Endothelial cell of umbilical vein (primary cell): ENCODE measurements around the gene NRXN3. TPM values are rescaled to one million over a fixed set of nuclear protein-coding genes. Genes with fewer than 3 reads are reported as not detected.
A peak's percentile ranks its signal among the peaks of the same experiment; 100 is the strongest.

Experiments used
- BruUV-seq: library from RNA; stranded (reverse); fragments of 400-500 nt; replicated peaks from 2 replicates; lab custom pipeline; 2021; lab: Mats Ljungman, UMichigan
- CTCF ChIA-PET: fragments of 300-600, 350-600 bp; sonication (Branson Sonifier 250); formaldehyde crosslinking; loops from one replicate; lab custom pipeline; 2021; ENCODE audit warnings: antibody characterized with exemption, inconsistent platforms; lab: Charles Lee
- POLR2A ChIA-PET: fragments of 300-600, 350-600 bp; sonication (Branson Sonifier 250); formaldehyde crosslinking; loops from one replicate; lab custom pipeline; 2021; ENCODE audit warnings: antibody characterized with exemption, inconsistent platforms; lab: Charles Lee
- DNase-seq: peaks from one replicate; pipeline ENCODE4 v3.0.0-alpha.2; 2011; ENCODE audit warnings: low read depth, low spot score
- FAIRE-seq: peaks from 2 replicates; lab custom pipeline; 2011; peaks lifted over from hg19 to GRCh38; lab: Jason Lieb, UNC
- H2AFZ ChIP-seq: 2 replicates; pipeline ENCODE4 v1.6.0; 2012; ENCODE audit warnings: low read depth, low read length, control low read depth, inconsistent platforms
- H3K27ac ChIP-seq: 2 replicates; pipeline ENCODE4 v1.5.1; 2011; ENCODE audit warnings: low read depth, mild to moderate bottlenecking, control low read depth, low read length, moderate library complexity; ENCODE audit not compliant: insufficient read depth
- H3K27me3 ChIP-seq, 2 experiments: 2 replicates each; pipeline versions ENCODE4 v1.6.0 to v1.6.1; 2011; ENCODE audit warnings: low read length in 2 of 2, mixed read lengths in 1 of 2; ENCODE audit not compliant: control insufficient read depth in 2 of 2, insufficient read depth in 2 of 2
- H3K36me3 ChIP-seq, 2 experiments: 2 replicates in 1 of 2; 3 replicates in 1 of 2; pipeline ENCODE4 v1.5.1; 2011; ENCODE audit warnings: low read length in 2 of 2, mild to moderate bottlenecking in 1 of 2, moderate library complexity in 1 of 2; ENCODE audit not compliant: control insufficient read depth in 2 of 2, insufficient read depth in 2 of 2; ENCODE audit errors: extremely low read depth in 1 of 2
- H3K4me1 ChIP-seq: 3 replicates; pipeline ENCODE4 v1.5.1; 2011; ENCODE audit warnings: mild to moderate bottlenecking, low read length; ENCODE audit not compliant: control insufficient read depth, insufficient read depth; ENCODE audit errors: extremely low read depth
- H3K4me2 ChIP-seq: 2 replicates; pipeline ENCODE4 v1.6.1; 2011; ENCODE audit warnings: low read length, control low read depth, mixed read lengths; ENCODE audit not compliant: insufficient read depth
- H3K4me3 ChIP-seq, 3 experiments: fragments of 200-600 bp in 1 of 3; sonication (generic), shearing (Covaris generic) in 1 of 3; replicated peaks in 1 of 3; 2 replicates each; pipeline ENCODE4 v1.5.1; 2011 to 2016; ENCODE audit warnings: control low read depth in 3 of 3, low read length in 3 of 3, mild to moderate bottlenecking in 2 of 3, inconsistent platforms in 1 of 3, low read depth in 1 of 3, moderate library complexity in 1 of 3; ENCODE audit not compliant: insufficient read depth in 1 of 3
- H3K79me2 ChIP-seq: 2 replicates; pipeline ENCODE4 v1.6.0; 2012; ENCODE audit warnings: low read length, inconsistent platforms; ENCODE audit not compliant: control insufficient read depth, insufficient read depth
- H3K9ac ChIP-seq: replicated peaks from 2 replicates; pipeline ENCODE3; 2011; ENCODE audit warnings: low read length, control low read depth; ENCODE audit not compliant: insufficient read depth; ENCODE audit errors: extremely low read depth
- H3K9me1 ChIP-seq: replicated peaks from 3 replicates; pipeline ENCODE4 v1.6.0; 2011; ENCODE audit warnings: mild to moderate bottlenecking, low read length; ENCODE audit not compliant: control insufficient read depth, insufficient read depth; ENCODE audit errors: extremely low read depth
- H3K9me3 ChIP-seq: replicated peaks from 2 replicates; pipeline ENCODE4 v1.5.1; 2012; ENCODE audit warnings: low read length, inconsistent platforms; ENCODE audit not compliant: control insufficient read depth, insufficient read depth
- H4K20me1 ChIP-seq: replicated peaks from 2 replicates; pipeline ENCODE3; 2011; ENCODE audit warnings: mild to moderate bottlenecking, low read length; ENCODE audit not compliant: control insufficient read depth, insufficient read depth; ENCODE audit errors: extremely low read depth
- CTCF ChIP-seq, 2 donors: IDR thresholded peaks; 1 replicate in 1 of 2; 2 replicates in 1 of 2; pipeline ENCODE4 v1.5.1; 2011; ENCODE audit warnings: low read length in 2 of 2, mild to moderate bottlenecking in 2 of 2, moderate library complexity in 2 of 2, control low read depth in 1 of 2, inconsistent platforms in 1 of 2, low read depth in 1 of 2; ENCODE audit not compliant: insufficient read depth in 1 of 2; ENCODE audit errors: extremely low read depth in 1 of 2
- EZH2 ChIP-seq: IDR thresholded peaks from 2 replicates; pipeline ENCODE4 v1.6.1; 2012; ENCODE audit warnings: borderline replicate concordance, low read depth, mild to moderate bottlenecking, moderate library complexity, low read length, inconsistent platforms; ENCODE audit not compliant: severe bottlenecking
- FOS ChIP-seq: IDR thresholded peaks from 2 replicates; pipeline ENCODE4 v1.6.1; 2011; ENCODE audit warnings: mild to moderate bottlenecking, low read length, moderate library complexity, borderline replicate concordance; ENCODE audit not compliant: insufficient read depth
- GATA2 ChIP-seq: IDR thresholded peaks from 2 replicates; pipeline ENCODE4 v1.7.0; 2011; ENCODE audit warnings: low read depth, mild to moderate bottlenecking, moderate library complexity, mixed read lengths, low read length; ENCODE audit not compliant: insufficient read length, insufficient read depth
- JUN ChIP-seq: IDR thresholded peaks from 2 replicates; pipeline ENCODE4 v1.6.1; 2011; ENCODE audit warnings: borderline replicate concordance, low read depth; ENCODE audit not compliant: insufficient read length, insufficient read depth
- MAX ChIP-seq: IDR thresholded peaks from 2 replicates; pipeline ENCODE4 v1.6.1; 2011; ENCODE audit not compliant: insufficient read depth, insufficient read length
- MYC ChIP-seq: IDR thresholded peaks from one replicate; pipeline ENCODE4 v1.6.1; 2011; ENCODE audit warnings: mild to moderate bottlenecking, low read depth, low read length
- POLR2A ChIP-seq: IDR thresholded peaks from 2 replicates; pipeline ENCODE4 v1.6.1; 2012; ENCODE audit warnings: low read depth, mild to moderate bottlenecking, control low read depth, low read length
- POLR2AphosphoS5 ChIP-seq: IDR thresholded peaks from 2 replicates; pipeline ENCODE4 v1.6.1; 2012; ENCODE audit warnings: low read depth, mild to moderate bottlenecking, control low read depth, low read length, moderate library complexity; ENCODE audit not compliant: insufficient read depth
- dilution Hi-C: fragments of 300-500 bp; cut with MboI; formaldehyde crosslinking; loops from one replicate; pipeline ENCODE4 v1.15.0; 2019; ENCODE audit warnings: low sequenced_read_pairs; ENCODE audit not compliant: extremely low pct_ligation_motif_present
- intact Hi-C: fragments of 100-400 bp; cut with micrococcal nuclease; formaldehyde crosslinking; loops from one replicate; pipeline ENCODE4 v1.10.0; 2022
- polyA plus RNA-seq, 4 experiments: library from polyadenylated mRNA; depleted of rRNA in 3 of 4; stranded (reverse) in 3 of 4; unstranded in 1 of 4; fragments of >200 nt; gene quantifications; 2 replicates each; pipeline versions ENCODE4 v1.2.1 to v1.2.3, GENCODE V29; 2011 to 2012; ENCODE audit warnings: missing spikeins in 1 of 4
- total RNA-seq: library from RNA; stranded (reverse); gene quantifications from 2 replicates; pipeline ENCODE4 v1.2.3, GENCODE V29; 2021

Gene NRXN3
- total and polyA plus RNA-seq, 2 donors (not counting 3 experiments of a cell fraction or from before 2014, with no cell fraction given) = 0.72 to 4.2 TPM

- intact Hi-C loops (loop anchor here (1.0 to 10.0 kb wide), 5 partner anchors 8 to 408 kb away; no protein-coding TSS in a partner anchor), dilution Hi-C loops (no loop called here)
- H4K20me1 ChIP-seq = no peaks in the 10 kb centered on the region
- ChIA-PET CTCF (interaction anchor here (1.1 to 3.2 kb wide), 7 partner anchors 8 to 1896 kb away, joined by 3 to 18 read pairs (median 8); no protein-coding TSS in a partner anchor), POLR2A (no interaction called here)
- TF ChIP-seq MYC (no peak), POLR2AphosphoS5 (peak; percentile 64), CTCF (IDR thresholded peaks at IDR 0.05; ENCODE audit: extremely low read depth in 1 of 2, insufficient read depth in 1 of 2, low read depth in 1 of 2, low read length in 2 of 2) (no peak), JUN (peak; percentile 42), MAX (no peak), GATA2 (peak; percentile 87), FOS (peak; percentile 90), POLR2A (no peak), EZH2 (no peak)
- no peaks in the 10 kb centered on the region for H3K9me1 ChIP-seq
- H3K36me3 ChIP-seq = no peaks in the 10 kb centered on the region
- peak overlapping the region; percentile 60 for H3K27ac ChIP-seq
- no peak overlapping the region for H3K4me3 ChIP-seq
- no peaks in the 10 kb centered on the region for H3K27me3 ChIP-seq
- peak overlapping the region; percentile 64 for H3K4me2 ChIP-seq
- H3K4me1 ChIP-seq = peaks cover 33% of the 10 kb centered on the region
- H3K79me2 ChIP-seq = no peaks in the 10 kb centered on the region
- DNase-seq (peak; percentile 56), FAIRE-seq (peak; percentile 46)
- H3K9ac ChIP-seq = peak overlapping the region; percentile 8
- BruUV-seq = TSS peak; percentile 8
- no peaks in the 10 kb centered on the region for H3K9me3 ChIP-seq
- H2AFZ ChIP-seq = peak overlapping the region; percentile 26
Measured at GRCh38 chr14:78967111-78967809, 797.1 kb downstream of the NRXN3 start.
